ENCODE data around the gene CDK4. TPM values are rescaled to one million over a fixed set of nuclear protein-coding genes. Genes with fewer than 3 reads are reported as not detected.

The CDK4 gene
- total and polyA plus RNA-seq, 2 of the 13 experiments (the other 11 are each of a cell fraction or from before 2014, with no cell fraction given): 191 to 209 TPM

DNA sequence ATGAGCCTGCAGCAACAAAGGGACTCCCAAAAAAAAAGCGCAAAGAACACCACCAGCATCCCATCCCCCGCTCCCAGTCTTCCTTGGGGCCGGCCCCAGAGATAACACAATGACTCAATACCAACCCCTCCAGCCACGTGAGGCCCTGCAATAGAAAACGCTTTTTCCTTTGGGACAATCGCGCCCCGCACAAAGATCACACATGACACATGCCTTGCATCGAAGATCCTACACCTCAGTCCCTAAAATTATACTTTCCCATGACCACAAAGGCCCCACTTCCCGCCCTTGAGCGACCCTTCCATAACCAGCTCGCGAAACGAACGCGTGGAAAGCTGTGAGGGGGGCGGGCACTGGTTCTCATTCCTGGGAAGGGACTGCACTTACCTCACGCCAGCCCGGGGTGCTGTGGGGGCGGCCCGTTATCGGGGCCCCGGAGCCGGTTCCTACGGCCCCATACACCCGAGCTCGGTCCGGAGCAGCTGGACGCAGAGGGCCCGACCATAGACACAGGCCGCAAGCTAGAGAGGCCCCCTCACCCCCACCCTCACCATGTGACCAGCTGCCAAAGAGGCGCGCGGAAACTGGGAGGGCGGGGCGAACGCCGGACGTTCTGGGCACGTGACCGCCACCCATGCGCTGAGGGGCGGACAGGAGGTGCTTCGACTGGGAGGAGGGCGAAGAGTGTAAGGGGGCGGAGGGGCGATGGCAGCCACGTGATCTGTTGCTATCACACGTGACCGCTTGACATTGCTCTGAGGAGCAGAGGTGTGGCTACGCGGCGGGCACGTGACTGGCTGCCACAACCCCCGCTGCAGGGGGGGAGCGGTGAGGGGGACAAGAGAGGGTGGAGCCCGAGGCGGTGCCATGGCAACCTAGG lies at the start of gene CDK4 (continued):
- TF ChIP-seq DNMT1 (CRISPR knock-in tag; IDR thresholded peaks at IDR 0.05) (no peak; the same call in 1 of the 2 replicates), HNRNPL (IDR thresholded peaks at IDR 0.05; ENCODE audit: low read depth, low read length) (0 out of 2 replicates have a peak, but pooled peaks have one; percentile 74), AGO1 (IDR thresholded peaks at IDR 0.05; ENCODE audit: low read depth, low read length, poor library complexity, severe bottlenecking) (peak; percentile 97), ZFAT (CRISPR knock-in tag; conservative IDR thresholded peaks at IDR 0.05) (no peak), ZNF710 (CRISPR knock-in tag; IDR thresholded peaks at IDR 0.05; ENCODE audit: borderline replicate concordance) (peak; percentile 66; the same call in 1 of the 2 replicates), SMYD3 (CRISPR knock-in tag; IDR thresholded peaks at IDR 0.05) (peak; percentile 57; the same call in 1 of the 2 replicates), TMF1 (CRISPR knock-in tag; IDR thresholded peaks at IDR 0.05; ENCODE audit: low read depth) (peak; percentile 69; the same call in 1 of the 2 replicates), TBP (CRISPR knock-in tag; IDR thresholded peaks at IDR 0.05) (no peak), IRX3 (CRISPR knock-in tag; IDR thresholded peaks at IDR 0.05; ENCODE audit: borderline replicate concordance, low read depth) (no peak), ZSCAN21 (CRISPR knock-in tag; IDR thresholded peaks at IDR 0.05; ENCODE audit: borderline replicate concordance) (peak; percentile 89), CSRNP1 (CRISPR knock-in tag; IDR thresholded peaks at IDR 0.05) (peak; percentile 94), ETV6 (CRISPR knock-in tag; conservative IDR thresholded peaks at IDR 0.05) (peak; percentile 36; the same call in 1 of the 2 replicates), SNAI1 (CRISPR knock-in tag; IDR thresholded peaks at IDR 0.05; ENCODE audit: borderline replicate concordance) (no peak), GABPB1 (CRISPR knock-in tag; IDR thresholded peaks at IDR 0.05) (peak; percentile 95), GTF2F1 (IDR thresholded peaks at IDR 0.05; ENCODE audit: low read length) (0 out of 2 replicates have a peak, but pooled peaks have one; percentile 12), RFX3 (CRISPR knock-in tag; IDR thresholded peaks at IDR 0.05) (peak; percentile 93), MLX (CRISPR knock-in tag; IDR thresholded peaks at IDR 0.05) (peak; percentile 96), ZNF260 (CRISPR knock-in tag; IDR thresholded peaks at IDR 0.05; ENCODE audit: borderline replicate concordance, low read depth) (no peak), ATAD3A (CRISPR knock-in tag; IDR thresholded peaks at IDR 0.05) (no peak), KLF6 (CRISPR knock-in tag; IDR thresholded peaks at IDR 0.05) (peak; percentile 82), ZNF75D (CRISPR knock-in tag; IDR thresholded peaks at IDR 0.05; ENCODE audit: borderline replicate concordance) (no peak), MTF1 (CRISPR knock-in tag; IDR thresholded peaks at IDR 0.05) (no peak), NBN (conservative IDR thresholded peaks at IDR 0.05) (no peak)
- TF ChIP-seq, protein P1, sequence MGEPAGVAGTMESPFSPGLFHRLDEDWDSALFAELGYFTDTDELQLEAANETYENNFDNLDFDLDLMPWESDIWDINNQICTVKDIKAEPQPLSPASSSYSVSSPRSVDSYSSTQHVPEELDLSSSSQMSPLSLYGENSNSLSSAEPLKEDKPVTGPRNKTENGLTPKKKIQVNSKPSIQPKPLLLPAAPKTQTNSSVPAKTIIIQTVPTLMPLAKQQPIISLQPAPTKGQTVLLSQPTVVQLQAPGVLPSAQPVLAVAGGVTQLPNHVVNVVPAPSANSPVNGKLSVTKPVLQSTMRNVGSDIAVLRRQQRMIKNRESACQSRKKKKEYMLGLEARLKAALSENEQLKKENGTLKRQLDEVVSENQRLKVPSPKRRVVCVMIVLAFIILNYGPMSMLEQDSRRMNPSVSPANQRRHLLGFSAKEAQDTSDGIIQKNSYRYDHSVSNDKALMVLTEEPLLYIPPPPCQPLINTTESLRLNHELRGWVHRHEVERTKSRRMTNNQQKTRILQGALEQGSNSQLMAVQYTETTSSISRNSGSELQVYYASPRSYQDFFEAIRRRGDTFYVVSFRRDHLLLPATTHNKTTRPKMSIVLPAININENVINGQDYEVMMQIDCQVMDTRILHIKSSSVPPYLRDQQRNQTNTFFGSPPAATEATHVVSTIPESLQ (CRISPR knock-in tag; conservative IDR thresholded peaks at IDR 0.05): no peak
